HUES64 (cell line): Measurements from ENCODE around the gene GSTK1.

Source experiments
- H3K27ac ChIP-seq: 2 replicates; pipeline ENCODE4 v1.7.0; 2013; ENCODE audit warnings: low read depth, low read length, inconsistent platforms
- H3K27me3 ChIP-seq: 2 replicates; pipeline ENCODE4 v1.6.1; 2013; ENCODE audit warnings: mild to moderate bottlenecking, low read length; ENCODE audit not compliant: insufficient read depth
- H3K36me3 ChIP-seq: 2 replicates; pipeline ENCODE4 v1.6.1; 2013; ENCODE audit warnings: mild to moderate bottlenecking, low read length; ENCODE audit not compliant: insufficient read depth
- H3K4me1 ChIP-seq: 2 replicates; pipeline ENCODE4 v1.6.1; 2013; ENCODE audit warnings: mild to moderate bottlenecking, low read length, moderate library complexity; ENCODE audit not compliant: insufficient read depth
- H3K4me3 ChIP-seq: 2 replicates; pipeline ENCODE4 v1.5.1; 2013; ENCODE audit warnings: mild to moderate bottlenecking, low read length, moderate library complexity
- H3K9ac ChIP-seq: 2 replicates; pipeline ENCODE4 v1.6.1; 2013; ENCODE audit warnings: mild to moderate bottlenecking, low read depth, low read length
- H3K9me3 ChIP-seq: 2 replicates; pipeline ENCODE4 v1.6.1; 2013; ENCODE audit warnings: low read depth, low read length; ENCODE audit not compliant: insufficient read depth
- WGBS: fragments of 150-250, 120-280 bp; methylation state at CpG from one replicate; pipeline ENCODE4 v1.1.7; 2013; ENCODE audit warnings: missing lambda C conversion rate; 5-methylcytosine and 5-hydroxymethylcytosine counted together

Gene GSTK1

GRCh38 chr7:143300959-143301935 lies 38.0 kb downstream of the GSTK1 start:
- WGBS, result 97% methylated on average over 7 of the region's 8 CpGs
- H3K27ac ChIP-seq, result no peak overlapping the region
- H3K4me1 ChIP-seq, result no peaks in the 10 kb centered on the region
- H3K4me3 ChIP-seq, result no peak overlapping the region
- peaks cover 96% of the 10 kb centered on the region for H3K36me3 ChIP-seq
- H3K9me3 ChIP-seq, result no peaks in the 10 kb centered on the region
- no peaks in the 10 kb centered on the region for H3K27me3 ChIP-seq
- H3K9ac ChIP-seq, result no peak overlapping the region

GRCh38 chr7:143303733-143304132 lies 40.5 kb downstream of the GSTK1 start:
- Histone ChIP-seq H3K9me3 (no peaks in the 10 kb centered on the region), H3K4me3 (no peak overlapping the region), H3K4me1 (no peaks in the 10 kb centered on the region), H3K36me3 (peaks cover 97% of the 10 kb centered on the region), H3K27ac (no peak overlapping the region), H3K9ac (no peak overlapping the region), H3K27me3 (no peaks in the 10 kb centered on the region)
- 95% methylated on average over 8 of the region's 10 CpGs for WGBS

GRCh38 chr7:143304938-143305337 lies 41.7 kb downstream of the GSTK1 start:
- Histone ChIP-seq H3K27me3 (no peaks in the 10 kb centered on the region), H3K9me3 (no peaks in the 10 kb centered on the region), H3K4me3 (no peak overlapping the region), H3K9ac (no peak overlapping the region), H3K36me3 (peaks cover 89% of the 10 kb centered on the region), H3K27ac (no peak overlapping the region), H3K4me1 (no peaks in the 10 kb centered on the region)
- WGBS, result 96% methylated on average over 6 of the region's 6 CpGs

GRCh38 chr7:143305423-143306070 lies 42.3 kb downstream of the GSTK1 start:
- WGBS, result 88% methylated on average over 10 of the region's 10 CpGs
- Histone ChIP-seq H3K4me1 (no peaks in the 10 kb centered on the region), H3K27ac (no peak overlapping the region), H3K27me3 (no peaks in the 10 kb centered on the region), H3K4me3 (no peak overlapping the region), H3K36me3 (peaks cover 83% of the 10 kb centered on the region), H3K9me3 (no peaks in the 10 kb centered on the region), H3K9ac (no peak overlapping the region)

GRCh38 chr7:143308632-143309031 lies 45.4 kb downstream of the GSTK1 start:
- peaks cover 52% of the 10 kb centered on the region for H3K36me3 ChIP-seq
- 94% methylated on average over 1 of the region's 2 CpGs for WGBS

GRCh38 chr7:143314127-143314526 lies 50.9 kb downstream of the GSTK1 start:
- H3K9ac ChIP-seq, result no peak overlapping the region
- H3K4me3 ChIP-seq, result no peak overlapping the region
- peaks cover under 1% of the 10 kb centered on the region; the same call in 1 of the 2 replicates for H3K36me3 ChIP-seq
- no peaks in the 10 kb centered on the region for H3K4me1 ChIP-seq
- no peak overlapping the region for H3K27ac ChIP-seq
- H3K27me3 ChIP-seq, result no peaks in the 10 kb centered on the region
- H3K9me3 ChIP-seq, result no peaks in the 10 kb centered on the region

More at GRCh38 chr7:143308632-143309031, 45.4 kb downstream of the GSTK1 start:
- Histone ChIP-seq H3K4me3 (no peak overlapping the region), H3K27me3 (no peaks in the 10 kb centered on the region), H3K4me1 (no peaks in the 10 kb centered on the region), H3K9me3 (no peaks in the 10 kb centered on the region), H3K9ac (no peak overlapping the region), H3K27ac (no peak overlapping the region)

- Histone ChIP-seq H3K9me3 (no peaks in the 10 kb centered on the region), H3K4me1 (no peaks in the 10 kb centered on the region), H3K4me3 (no peak within 1 kb of the TSS), H3K27me3 (no peaks in the 10 kb centered on the region), H3K9ac (no peak within 1 kb of the TSS), H3K27ac (no peak within 1 kb of the TSS), H3K36me3 (no peaks in the 10 kb centered on the region)
- WGBS, result 84% methylated on average over 5 of the region's 5 CpGs
These were observed 52.5 kb downstream of the GSTK1 start, which contains the start of gene CLCN1 for GRCh38 chr7:143315776-143316175. Gene CLCN1 (plus strand): TSS chr7:143316111. CDS start chr7:143316213, 102 bp downstream.

GRCh38 chr7:143316492-143316891 lies 53.3 kb downstream of the GSTK1 start:
- no peaks in the 10 kb centered on the region for H3K36me3 ChIP-seq
- no peaks in the 10 kb centered on the region for H3K9me3 ChIP-seq
- no peaks in the 10 kb centered on the region for H3K4me1 ChIP-seq
- no peaks in the 10 kb centered on the region for H3K27me3 ChIP-seq
- 97% methylated on average over 4 of the region's 4 CpGs for WGBS
- H3K9ac ChIP-seq, result no peak overlapping the region
- no peak overlapping the region for H3K4me3 ChIP-seq
- H3K27ac ChIP-seq, result no peak overlapping the region

- H3K4me3 ChIP-seq, result no peak overlapping the region
- H3K27ac ChIP-seq, result no peak overlapping the region
- H3K9me3 ChIP-seq, result no peaks in the 10 kb centered on the region
- H3K9ac ChIP-seq, result no peak overlapping the region
- H3K4me1 ChIP-seq, result no peaks in the 10 kb centered on the region
- 94% methylated on average over 5 of the region's 5 CpGs for WGBS
- H3K27me3 ChIP-seq, result no peaks in the 10 kb centered on the region
- no peaks in the 10 kb centered on the region for H3K36me3 ChIP-seq
These were observed 55.4 kb downstream of the GSTK1 start for GRCh38 chr7:143318661-143319060.
